ENCODE results near the gene AKAP12.

Gene AKAP12, protein sequence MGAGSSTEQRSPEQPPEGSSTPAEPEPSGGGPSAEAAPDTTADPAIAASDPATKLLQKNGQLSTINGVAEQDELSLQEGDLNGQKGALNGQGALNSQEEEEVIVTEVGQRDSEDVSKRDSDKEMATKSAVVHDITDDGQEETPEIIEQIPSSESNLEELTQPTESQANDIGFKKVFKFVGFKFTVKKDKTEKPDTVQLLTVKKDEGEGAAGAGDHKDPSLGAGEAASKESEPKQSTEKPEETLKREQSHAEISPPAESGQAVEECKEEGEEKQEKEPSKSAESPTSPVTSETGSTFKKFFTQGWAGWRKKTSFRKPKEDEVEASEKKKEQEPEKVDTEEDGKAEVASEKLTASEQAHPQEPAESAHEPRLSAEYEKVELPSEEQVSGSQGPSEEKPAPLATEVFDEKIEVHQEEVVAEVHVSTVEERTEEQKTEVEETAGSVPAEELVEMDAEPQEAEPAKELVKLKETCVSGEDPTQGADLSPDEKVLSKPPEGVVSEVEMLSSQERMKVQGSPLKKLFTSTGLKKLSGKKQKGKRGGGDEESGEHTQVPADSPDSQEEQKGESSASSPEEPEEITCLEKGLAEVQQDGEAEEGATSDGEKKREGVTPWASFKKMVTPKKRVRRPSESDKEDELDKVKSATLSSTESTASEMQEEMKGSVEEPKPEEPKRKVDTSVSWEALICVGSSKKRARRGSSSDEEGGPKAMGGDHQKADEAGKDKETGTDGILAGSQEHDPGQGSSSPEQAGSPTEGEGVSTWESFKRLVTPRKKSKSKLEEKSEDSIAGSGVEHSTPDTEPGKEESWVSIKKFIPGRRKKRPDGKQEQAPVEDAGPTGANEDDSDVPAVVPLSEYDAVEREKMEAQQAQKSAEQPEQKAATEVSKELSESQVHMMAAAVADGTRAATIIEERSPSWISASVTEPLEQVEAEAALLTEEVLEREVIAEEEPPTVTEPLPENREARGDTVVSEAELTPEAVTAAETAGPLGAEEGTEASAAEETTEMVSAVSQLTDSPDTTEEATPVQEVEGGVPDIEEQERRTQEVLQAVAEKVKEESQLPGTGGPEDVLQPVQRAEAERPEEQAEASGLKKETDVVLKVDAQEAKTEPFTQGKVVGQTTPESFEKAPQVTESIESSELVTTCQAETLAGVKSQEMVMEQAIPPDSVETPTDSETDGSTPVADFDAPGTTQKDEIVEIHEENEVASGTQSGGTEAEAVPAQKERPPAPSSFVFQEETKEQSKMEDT (N-terminal part only)

GRCh38 chr6:151239603-151240035 is at the start of gene AKAP12:
Gene AKAP12 (plus strand): TSS chr6:151239967. CDS start chr6:151240563, 596 bp downstream.
- DNase-seq (ENCODE audit: low spot score) = no peak

- no peak for DNase-seq (ENCODE audit: low spot score)
Observed at GRCh38 chr6:151191527-151191926, 48.2 kb upstream of the AKAP12 start.

DNA sequence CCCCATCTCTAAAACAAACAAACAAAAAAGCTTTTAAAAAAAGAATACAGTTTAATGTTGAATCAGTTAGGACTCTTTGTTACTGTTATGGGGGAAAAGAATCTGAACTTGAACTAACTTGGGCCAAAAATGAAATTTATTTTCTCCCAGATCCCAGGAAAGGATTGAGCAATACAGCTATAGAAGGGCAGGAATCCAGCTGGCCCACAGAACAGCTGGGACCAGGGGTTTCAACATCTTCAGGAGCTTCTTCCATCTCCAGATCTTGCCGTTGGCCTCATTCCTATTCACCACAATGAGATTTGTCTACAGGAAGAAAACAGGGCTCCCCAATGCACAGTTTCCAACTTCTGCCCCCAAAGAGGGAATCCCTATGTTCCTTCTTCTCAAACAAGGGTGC is 43.2 kb upstream of the AKAP12 start:
- no peak for DNase-seq (ENCODE audit: low spot score)

DNA sequence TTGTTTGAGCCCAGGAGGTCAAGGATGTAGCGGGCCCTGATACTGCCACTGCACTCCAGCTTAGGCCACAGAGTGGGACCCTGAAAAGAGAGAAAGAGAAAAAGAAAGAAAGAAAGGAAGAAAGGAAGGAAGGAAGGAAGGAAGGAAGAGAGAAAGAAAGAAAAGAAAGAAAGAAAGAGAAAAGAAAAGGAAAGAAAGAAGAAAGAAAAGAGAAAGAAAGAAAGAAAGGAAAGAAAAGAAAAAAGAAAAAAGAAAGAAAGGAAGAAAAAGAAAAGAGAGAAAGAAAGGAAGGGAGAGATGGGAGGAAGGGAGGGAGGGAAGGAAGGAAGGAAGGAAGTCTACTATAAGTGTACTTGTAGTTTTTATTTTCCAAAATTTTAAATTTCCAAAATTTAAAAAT is 42.2 kb upstream of the AKAP12 start:
- DNase-seq (ENCODE audit: low spot score) = no peak

DNA sequence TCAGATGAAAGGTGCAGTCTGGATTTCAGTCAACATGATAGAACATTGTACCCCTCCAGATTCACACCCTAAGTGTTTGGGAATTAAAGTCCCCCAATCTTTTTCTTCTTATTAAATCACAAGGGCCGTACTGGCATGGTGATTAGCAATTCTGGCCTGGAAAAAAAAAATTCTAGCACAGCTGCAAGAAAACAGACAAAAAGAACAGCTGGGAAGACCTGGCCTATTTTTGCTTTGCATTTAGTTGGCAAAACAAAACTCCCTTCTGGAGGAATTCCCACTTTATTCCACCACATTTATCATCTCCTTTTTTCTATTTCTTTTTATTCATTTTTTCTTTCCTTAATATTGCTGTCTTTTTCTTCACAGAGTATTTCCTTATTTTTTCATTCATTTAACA is 39.8 kb upstream of the AKAP12 start:
- no peak for DNase-seq (ENCODE audit: low spot score)

GRCh38 chr6:151205721-151206600 is 33.8 kb upstream of the AKAP12 start:
- DNase-seq (ENCODE audit: low spot score) = no peak

GRCh38 chr6:151207674-151208073 is 32.1 kb upstream of the AKAP12 start:
- DNase-seq (ENCODE audit: low spot score) = no peak

DNA sequence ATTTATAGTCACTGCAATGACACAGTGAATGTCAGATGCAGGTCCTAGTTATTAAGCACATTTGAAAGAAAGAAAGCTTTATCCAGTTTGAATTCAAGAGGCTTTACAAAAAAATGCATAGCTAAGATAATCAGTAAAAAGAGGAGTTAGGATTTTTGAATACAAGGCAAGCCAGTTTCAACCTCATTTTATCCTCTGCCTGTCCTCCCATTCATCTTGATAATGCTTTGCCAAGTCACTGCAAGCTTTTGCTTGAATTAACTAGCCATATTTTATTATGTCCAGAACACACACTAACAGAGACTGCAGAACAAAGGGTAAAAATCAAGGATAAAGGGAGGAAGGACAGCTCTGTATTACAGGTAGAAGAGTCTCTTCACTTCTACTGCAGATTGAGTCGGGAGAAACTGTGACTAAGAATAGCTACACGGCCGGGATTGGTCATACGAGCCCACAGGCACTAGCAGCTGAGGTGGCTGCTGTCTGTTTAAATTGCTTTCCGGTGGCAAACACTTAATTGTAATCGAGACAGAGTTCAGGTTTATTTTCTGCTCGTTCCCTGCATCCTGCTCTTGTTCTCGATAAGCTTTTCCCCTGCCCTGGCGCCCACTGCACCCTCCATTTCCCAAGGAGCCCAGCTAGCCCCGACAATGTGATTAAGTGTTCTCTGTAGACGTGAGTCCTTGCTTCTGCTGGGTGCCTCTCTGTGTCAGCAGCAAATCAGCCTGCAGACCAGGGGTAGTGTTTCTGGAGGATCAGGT is 30.5 kb upstream of the AKAP12 start:
- DNase-seq (ENCODE audit: low spot score) = no peak

GRCh38 chr6:151211075-151211474 is 28.7 kb upstream of the AKAP12 start:
- no peak for DNase-seq (ENCODE audit: low spot score)

GRCh38 chr6:151213352-151213751 is 26.4 kb upstream of the AKAP12 start:
- DNase-seq (ENCODE audit: low spot score) = no peak

GRCh38 chr6:151215999-151216398 is 23.8 kb upstream of the AKAP12 start:
- no peak for DNase-seq (ENCODE audit: low spot score)

DNA sequence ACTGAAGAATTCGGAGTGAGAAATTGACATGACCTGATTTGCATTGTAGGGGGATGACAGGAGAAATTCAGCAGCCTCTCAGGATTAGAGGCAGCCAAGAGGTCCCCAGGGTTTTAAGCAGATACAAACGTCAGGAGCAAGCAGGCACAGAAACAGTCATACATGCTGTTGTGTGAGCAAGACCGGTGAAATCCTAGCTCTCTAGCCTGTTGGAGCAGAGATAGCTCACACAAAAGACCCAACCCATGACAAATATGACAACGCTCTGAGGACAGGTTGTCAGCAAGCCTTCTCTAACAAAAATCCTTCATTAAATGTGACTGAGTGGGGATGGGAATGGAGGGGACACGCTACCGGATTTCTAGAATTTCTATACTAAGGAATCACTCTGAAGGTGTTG is 23.0 kb upstream of the AKAP12 start:
- no peak for DNase-seq (ENCODE audit: low spot score)

GRCh38 chr6:151219192-151219591 is 20.6 kb upstream of the AKAP12 start:
- no peak for DNase-seq (ENCODE audit: low spot score)

- DNase-seq (ENCODE audit: low spot score) = no peak
Observed at GRCh38 chr6:151224076-151224475, 15.7 kb upstream of the AKAP12 start.

DNA sequence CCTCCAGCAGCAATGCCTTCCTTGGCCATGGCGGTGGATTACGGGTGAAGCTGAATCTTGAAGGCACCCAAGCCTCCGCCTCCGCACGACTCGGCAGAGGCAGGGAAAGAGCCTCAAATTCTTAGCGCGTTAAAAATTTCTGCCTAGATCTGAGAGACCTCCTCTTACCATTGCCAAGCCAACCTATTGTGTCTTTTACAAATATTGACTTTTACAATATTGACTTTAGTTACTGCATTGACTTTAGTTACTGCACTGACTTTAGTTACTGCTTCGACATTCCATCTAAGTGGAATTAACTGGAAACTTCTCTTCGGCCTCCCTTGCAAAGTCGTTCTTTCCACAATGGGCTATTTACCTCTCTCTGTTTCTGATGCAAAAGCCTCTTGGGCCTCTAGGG is 13.8 kb upstream of the AKAP12 start:
- DNase-seq (ENCODE audit: low spot score) = no peak

DNA sequence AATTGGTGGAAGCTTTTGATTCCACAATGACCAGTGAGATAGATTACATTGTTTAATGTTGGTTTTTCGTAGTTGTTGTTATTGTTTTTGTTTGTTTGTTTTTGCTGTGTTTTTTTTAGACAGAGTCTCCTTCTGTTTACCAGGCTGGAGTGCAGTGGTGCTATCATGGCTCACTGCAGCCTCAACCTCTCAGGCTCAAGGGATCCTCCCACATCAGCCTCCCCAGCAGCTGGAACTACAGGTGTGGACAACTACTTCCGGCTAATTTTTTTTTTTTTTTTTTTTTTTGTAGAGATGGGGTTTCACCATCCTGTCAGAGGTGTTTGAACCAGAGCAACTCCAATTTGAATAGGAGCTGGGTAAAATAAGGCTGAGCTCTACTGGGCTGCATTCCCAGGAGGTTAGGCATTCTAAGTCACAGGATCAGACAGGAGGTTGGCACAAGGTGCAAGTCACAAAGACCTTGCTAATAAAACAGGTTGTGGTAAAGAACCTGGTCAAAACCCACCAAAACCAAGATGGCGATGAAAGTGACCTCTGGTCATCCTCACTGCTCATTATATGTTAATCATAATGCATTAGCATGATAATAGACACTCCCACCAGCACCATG is 10.9 kb upstream of the AKAP12 start:
- DNase-seq (ENCODE audit: low spot score) = no peak

DNA sequence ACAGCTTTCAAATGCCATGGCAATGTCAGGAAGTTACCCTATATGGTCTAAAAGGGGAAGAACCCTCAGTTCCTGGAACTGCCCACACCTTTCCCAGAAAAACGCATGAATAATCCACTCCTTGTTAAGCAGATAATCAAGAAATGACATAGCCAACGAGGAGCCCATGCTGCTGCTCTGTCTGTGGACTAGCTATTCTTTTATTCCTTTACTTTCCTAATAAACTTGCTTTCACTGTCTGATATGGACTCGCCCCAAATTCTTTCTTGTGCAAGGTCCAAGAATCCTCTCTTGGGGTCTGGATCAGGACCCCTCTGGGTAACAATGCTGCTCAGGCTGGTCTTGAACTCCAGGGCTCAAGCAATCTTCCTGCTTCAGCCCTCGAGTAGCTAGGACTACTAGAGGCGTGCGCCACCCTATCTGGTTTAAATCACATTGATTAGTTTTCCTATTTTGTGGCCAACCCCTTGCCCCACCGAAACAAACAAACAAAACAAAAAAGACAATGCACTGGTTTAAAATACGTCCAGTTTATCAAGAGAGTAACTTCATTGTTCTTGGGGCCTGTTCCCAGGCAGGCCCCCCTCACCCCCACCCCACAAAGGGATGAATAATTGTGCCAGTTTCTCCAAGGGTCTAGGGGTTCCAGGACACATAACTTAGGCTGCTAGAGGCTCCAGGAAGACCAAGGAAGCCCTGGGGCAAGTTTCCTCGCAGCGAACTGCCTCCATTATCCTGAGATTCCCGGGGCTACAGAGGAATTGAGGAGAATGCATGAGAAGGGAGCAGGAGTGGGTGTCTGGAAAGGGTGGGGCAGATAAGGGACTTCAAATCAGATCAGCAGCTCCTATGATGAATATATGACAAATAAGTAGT is 10.1 kb upstream of the AKAP12 start:
- no peak for DNase-seq (ENCODE audit: low spot score)

GRCh38 chr6:151230277-151230577 is 9.5 kb upstream of the AKAP12 start:
- DNase-seq (ENCODE audit: low spot score) = no peak

GRCh38 chr6:151232899-151233298 is 6.9 kb upstream of the AKAP12 start:
- no peak for DNase-seq (ENCODE audit: low spot score)
